ENCODE data around the gene BCAT1.

BCAT1 gene

GRCh38 chr12:24905431-24905830 lies 43.5 kb downstream of the BCAT1 start:
- TF ChIP-seq POLR2AphosphoS5 (IDR thresholded peaks at IDR 0.05; ENCODE audit: low read depth, low read length) (no peak), TAF1 (IDR thresholded peaks at IDR 0.05; ENCODE audit: borderline replicate concordance, low read depth, low read length) (no peak), POLR2A (IDR thresholded peaks at IDR 0.05; ENCODE audit: low read depth, low read length) (no peak)
- FAIRE-seq: no peak
- no peak for DNase-seq (ENCODE audit: insufficient read length)

DNA sequence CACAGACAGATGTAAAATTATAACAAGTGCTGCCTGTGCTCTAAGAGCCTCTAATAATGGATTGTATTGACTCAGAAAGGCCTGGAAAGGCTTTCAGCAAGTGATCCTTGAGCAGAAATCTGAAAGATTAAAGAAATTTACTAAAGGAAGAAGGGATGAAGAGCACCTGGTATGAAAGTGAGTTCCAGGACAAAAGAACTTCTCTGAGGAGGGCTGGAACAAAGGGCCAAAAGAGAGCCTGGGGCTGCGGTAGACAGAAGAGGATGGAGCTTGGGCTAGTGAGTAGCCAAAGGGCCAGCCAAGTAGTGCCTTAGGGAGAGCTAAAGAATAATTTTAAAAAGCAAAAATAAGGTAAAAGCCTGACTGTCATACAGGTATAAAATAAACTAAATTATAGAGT lies 44.0 kb downstream of the BCAT1 start:
- no peak for TF ChIP-seq POLR2A (IDR thresholded peaks at IDR 0.05; ENCODE audit: low read depth, low read length)
- TF ChIP-seq POLR2AphosphoS5 (IDR thresholded peaks at IDR 0.05; ENCODE audit: low read depth, low read length): no peak
- no peak for TF ChIP-seq TAF1 (IDR thresholded peaks at IDR 0.05; ENCODE audit: borderline replicate concordance, low read depth, low read length)
- FAIRE-seq: no peak
- no peak for DNase-seq (ENCODE audit: insufficient read length)

GRCh38 chr12:24903329-24904088 lies 45.4 kb downstream of the BCAT1 start:
- DNase-seq (ENCODE audit: insufficient read length) (no peak), FAIRE-seq (no peak)
- TF ChIP-seq POLR2AphosphoS5 (IDR thresholded peaks at IDR 0.05; ENCODE audit: low read depth, low read length): no peak
- TF ChIP-seq POLR2A (IDR thresholded peaks at IDR 0.05; ENCODE audit: low read depth, low read length): no peak
- no peak for TF ChIP-seq TAF1 (IDR thresholded peaks at IDR 0.05; ENCODE audit: borderline replicate concordance, low read depth, low read length)

DNA sequence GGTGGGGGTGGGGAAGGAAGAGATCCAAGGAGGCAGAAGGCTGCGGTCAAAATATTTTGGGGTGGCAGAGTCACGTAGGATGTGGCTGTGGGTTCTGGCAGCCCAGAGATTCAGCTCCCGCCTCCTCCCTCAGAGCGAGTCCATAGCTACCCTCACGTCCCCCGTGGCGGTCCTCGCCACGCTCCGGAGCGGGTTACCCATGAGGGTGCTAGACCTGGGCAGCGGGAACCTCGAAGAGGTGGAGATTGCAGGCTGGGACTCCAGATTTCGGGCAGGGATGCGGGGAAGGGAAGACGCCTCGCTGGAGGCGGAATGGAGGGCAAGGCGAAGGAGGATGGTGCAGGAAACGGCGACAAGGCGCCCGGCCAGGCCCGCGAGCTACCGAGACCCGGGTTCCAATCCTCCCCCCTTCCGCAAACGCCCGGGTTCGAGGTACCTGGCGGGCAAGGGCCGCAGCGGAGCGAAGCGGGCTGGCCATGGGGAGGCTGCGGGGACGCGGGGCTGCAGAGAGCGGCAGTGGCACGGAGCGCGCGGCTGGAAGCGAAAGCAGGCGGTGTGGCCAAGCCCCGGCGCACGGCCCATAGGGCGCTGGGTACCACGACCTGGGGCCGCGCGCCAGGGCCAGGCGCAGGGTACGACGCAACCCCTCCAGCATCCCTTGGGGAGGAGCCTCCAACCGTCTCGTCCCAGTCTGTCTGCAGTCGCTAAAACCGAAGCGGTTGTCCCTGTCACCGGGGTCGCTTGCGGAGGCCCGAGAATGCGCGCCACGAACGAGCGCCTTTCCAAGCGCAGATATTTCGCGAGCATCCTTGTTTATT lies 46.2 kb downstream of the BCAT1 start:
- DNase-seq (ENCODE audit: insufficient read length) (peak; percentile 38), FAIRE-seq (peak; percentile 24)
- no peak for TF ChIP-seq POLR2A (IDR thresholded peaks at IDR 0.05; ENCODE audit: low read depth, low read length)
- TF ChIP-seq TAF1 (IDR thresholded peaks at IDR 0.05; ENCODE audit: borderline replicate concordance, low read depth, low read length): no peak
- no peak for TF ChIP-seq POLR2AphosphoS5 (IDR thresholded peaks at IDR 0.05; ENCODE audit: low read depth, low read length)

- FAIRE-seq (no peak), DNase-seq (ENCODE audit: insufficient read length) (no peak)
Measured at GRCh38 chr12:24901576-24902461, 47.1 kb downstream of the BCAT1 start.

GRCh38 chr12:24900196-24900595 lies 48.7 kb downstream of the BCAT1 start:
- DNase-seq (ENCODE audit: insufficient read length): no peak
- FAIRE-seq: peak; percentile 27
- TF ChIP-seq POLR2AphosphoS5 (IDR thresholded peaks at IDR 0.05; ENCODE audit: low read depth, low read length) (no peak), POLR2A (IDR thresholded peaks at IDR 0.05; ENCODE audit: low read depth, low read length) (no peak), TAF1 (IDR thresholded peaks at IDR 0.05; ENCODE audit: borderline replicate concordance, low read depth, low read length) (no peak)

More at GRCh38 chr12:24901576-24902461, 47.1 kb downstream of the BCAT1 start:
- TF ChIP-seq POLR2AphosphoS5 (IDR thresholded peaks at IDR 0.05; ENCODE audit: low read depth, low read length) (no peak), POLR2A (IDR thresholded peaks at IDR 0.05; ENCODE audit: low read depth, low read length) (no peak), TAF1 (IDR thresholded peaks at IDR 0.05; ENCODE audit: borderline replicate concordance, low read depth, low read length) (no peak)

- no peak for FAIRE-seq
Measured at GRCh38 chr12:24899503-24900075, 49.3 kb downstream of the BCAT1 start.

DNA sequence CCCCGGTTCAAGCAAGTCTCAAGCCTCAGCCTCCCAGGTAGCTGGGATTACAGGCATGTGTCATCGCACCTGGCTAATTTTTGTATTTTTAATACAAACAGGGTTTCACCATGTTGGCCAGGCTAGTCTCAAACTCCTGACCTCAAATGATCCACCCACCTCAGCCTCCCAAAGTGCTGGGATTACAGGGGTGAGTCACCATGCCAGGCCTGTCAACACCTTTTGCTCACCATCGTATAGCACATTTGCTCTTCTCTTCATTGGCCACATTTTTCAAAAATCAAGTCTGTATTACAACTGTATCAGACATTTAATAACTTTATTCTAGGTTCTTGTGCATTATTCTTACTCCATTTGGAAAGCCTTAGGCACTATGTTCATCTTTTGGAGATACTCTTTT lies 50.3 kb downstream of the BCAT1 start:
- TF ChIP-seq POLR2A (IDR thresholded peaks at IDR 0.05; ENCODE audit: low read depth, low read length) (no peak), TAF1 (IDR thresholded peaks at IDR 0.05; ENCODE audit: borderline replicate concordance, low read depth, low read length) (no peak), POLR2AphosphoS5 (IDR thresholded peaks at IDR 0.05; ENCODE audit: low read depth, low read length) (no peak)

More at GRCh38 chr12:24899503-24900075, 49.3 kb downstream of the BCAT1 start:
- TF ChIP-seq POLR2AphosphoS5 (IDR thresholded peaks at IDR 0.05; ENCODE audit: low read depth, low read length) (no peak), POLR2A (IDR thresholded peaks at IDR 0.05; ENCODE audit: low read depth, low read length) (no peak), TAF1 (IDR thresholded peaks at IDR 0.05; ENCODE audit: borderline replicate concordance, low read depth, low read length) (no peak)
- DNase-seq (ENCODE audit: insufficient read length): no peak

GRCh38 chr12:24898185-24898584 lies 50.7 kb downstream of the BCAT1 start:
- no peak for TF ChIP-seq TAF1 (IDR thresholded peaks at IDR 0.05; ENCODE audit: borderline replicate concordance, low read depth, low read length)
- no peak for TF ChIP-seq POLR2AphosphoS5 (IDR thresholded peaks at IDR 0.05; ENCODE audit: low read depth, low read length)
- TF ChIP-seq POLR2A (IDR thresholded peaks at IDR 0.05; ENCODE audit: low read depth, low read length): no peak
- DNase-seq (ENCODE audit: insufficient read length) (no peak), FAIRE-seq (no peak)

More for the DNA sequence above, 50.3 kb downstream of the BCAT1 start:
- no peak for FAIRE-seq
- no peak for DNase-seq (ENCODE audit: insufficient read length)

- DNase-seq (ENCODE audit: insufficient read length) (no peak), FAIRE-seq (no peak)
- TF ChIP-seq TAF1 (IDR thresholded peaks at IDR 0.05; ENCODE audit: borderline replicate concordance, low read depth, low read length) (no peak), POLR2AphosphoS5 (IDR thresholded peaks at IDR 0.05; ENCODE audit: low read depth, low read length) (no peak), POLR2A (IDR thresholded peaks at IDR 0.05; ENCODE audit: low read depth, low read length) (no peak)
Measured at GRCh38 chr12:24896171-24896570, 52.7 kb downstream of the BCAT1 start.
